Endothelial cell of coronary artery (primary cell): Measurements from ENCODE around the gene ANKRD36B. TPM values are rescaled to one million over a fixed set of nuclear protein-coding genes. Genes with fewer than 3 reads are reported as not detected.

Experiments
- total RNA-seq: library from RNA; depleted of rRNA; stranded (reverse); fragments of >200 nt; gene quantifications from 2 replicates; pipeline ENCODE4 v1.2.3, GENCODE V29; 2014

ANKRD36B gene
- 34.2 and 37.2 TPM in 2 replicates for total RNA-seq

GRCh38 chr2:97589598-97590510 lies at the start of gene ANKRD36B:
Gene ANKRD36B (minus strand): TSS chr2:97589877. CDS start chr2:97589685, 192 bp downstream.

Other genes starting within 250 kb of the ANKRD36B start
- 363 and 382 TPM in 2 replicates for gene COX5B, start 56.2 kb upstream of the ANKRD36B start, total RNA-seq
- 54.3 and 84.3 TPM in 2 replicates for gene ACTR1B, start 74.2 kb upstream of the ANKRD36B start, total RNA-seq
- gene C2orf92, start 79.8 kb upstream of the ANKRD36B start, total RNA-seq = 0.72 and 1.2 TPM in 2 replicates
- gene ZAP70, start 123.7 kb upstream of the ANKRD36B start, total RNA-seq = not detected in 2 replicates